Ectodermal cell (in vitro differentiated cells): ENCODE measurements around the gene CLCNKA.

Source experiments
- H3K27ac ChIP-seq: 2 replicates; pipeline ENCODE4 v1.7.0; 2013; ENCODE audit warnings: mild to moderate bottlenecking, low read depth, low read length; ENCODE audit not compliant: insufficient read depth, poor library complexity, severe bottlenecking
- H3K27me3 ChIP-seq: 2 replicates; pipeline ENCODE4 v1.7.0; 2013; ENCODE audit warnings: mild to moderate bottlenecking, low read length; ENCODE audit not compliant: insufficient read depth, control insufficient read depth, poor library complexity, severe bottlenecking
- H3K36me3 ChIP-seq: one replicate; pipeline ENCODE4 v1.7.0; 2013; ENCODE audit warnings: low read length; ENCODE audit not compliant: control insufficient read depth, insufficient read depth
- H3K4me1 ChIP-seq: one replicate; pipeline ENCODE4 v1.7.0; 2013; ENCODE audit warnings: low read length; ENCODE audit not compliant: control insufficient read depth, insufficient read depth
- H3K4me3 ChIP-seq: 2 replicates; pipeline ENCODE4 v1.7.0; 2013; ENCODE audit warnings: low read depth, low read length, control low read depth; ENCODE audit not compliant: insufficient read depth
- H3K9me3 ChIP-seq: 2 replicates; pipeline ENCODE4 v1.7.0; 2013; ENCODE audit warnings: mild to moderate bottlenecking, low read length, moderate library complexity; ENCODE audit not compliant: control insufficient read depth
- WGBS, 2 experiments: methylation state at CpG; one replicate each; pipeline ENCODE4 v1.1.7; 2013; ENCODE audit warnings: missing lambda C conversion rate in 2 of 2; 5-methylcytosine and 5-hydroxymethylcytosine counted together

The CLCNKA gene

DNA sequence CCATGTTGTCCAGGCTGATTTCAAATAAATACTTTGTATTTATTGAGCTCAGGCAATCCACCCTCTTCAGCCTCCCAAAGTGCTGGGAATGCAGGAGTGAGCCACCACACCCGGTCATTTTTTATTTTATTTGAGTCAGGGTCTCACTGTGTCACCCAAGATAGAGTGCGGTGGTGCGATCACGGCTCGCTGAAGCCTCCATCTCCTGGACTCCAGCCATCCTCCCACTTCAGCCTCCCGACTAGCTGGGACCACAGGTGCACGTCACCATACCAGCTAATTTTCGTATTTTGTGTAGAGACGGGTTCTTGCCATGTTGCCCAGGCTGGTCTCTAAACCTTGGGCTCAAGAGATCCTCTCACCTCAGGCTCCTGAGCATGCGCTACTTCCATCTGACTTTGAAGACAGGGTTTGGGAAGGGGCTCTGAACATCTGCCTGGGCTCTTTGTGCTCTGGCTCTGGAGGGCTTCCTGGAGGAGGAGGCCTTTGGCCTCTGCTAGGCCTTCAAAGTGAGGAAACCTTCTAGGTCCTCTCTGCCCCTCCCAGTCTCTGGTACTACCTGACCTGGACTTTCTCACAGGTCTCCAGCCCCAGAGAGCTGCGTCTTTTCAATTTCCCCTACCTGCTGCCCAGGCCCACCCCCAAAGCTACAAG, 9.8 kb upstream of the CLCNKA start:
- no peak overlapping the region for H3K4me3 ChIP-seq
- no peaks in the 10 kb centered on the region for H3K9me3 ChIP-seq
- peaks cover 47% of the 10 kb centered on the region for H3K27me3 ChIP-seq
- peaks cover 8% of the 10 kb centered on the region for H3K4me1 ChIP-seq
- no peak overlapping the region for H3K27ac ChIP-seq
- no peaks in the 10 kb centered on the region for H3K36me3 ChIP-seq
- 89 to 93% methylated on average over 11 of the region's 11 CpGs for WGBS, 2 experiments

DNA sequence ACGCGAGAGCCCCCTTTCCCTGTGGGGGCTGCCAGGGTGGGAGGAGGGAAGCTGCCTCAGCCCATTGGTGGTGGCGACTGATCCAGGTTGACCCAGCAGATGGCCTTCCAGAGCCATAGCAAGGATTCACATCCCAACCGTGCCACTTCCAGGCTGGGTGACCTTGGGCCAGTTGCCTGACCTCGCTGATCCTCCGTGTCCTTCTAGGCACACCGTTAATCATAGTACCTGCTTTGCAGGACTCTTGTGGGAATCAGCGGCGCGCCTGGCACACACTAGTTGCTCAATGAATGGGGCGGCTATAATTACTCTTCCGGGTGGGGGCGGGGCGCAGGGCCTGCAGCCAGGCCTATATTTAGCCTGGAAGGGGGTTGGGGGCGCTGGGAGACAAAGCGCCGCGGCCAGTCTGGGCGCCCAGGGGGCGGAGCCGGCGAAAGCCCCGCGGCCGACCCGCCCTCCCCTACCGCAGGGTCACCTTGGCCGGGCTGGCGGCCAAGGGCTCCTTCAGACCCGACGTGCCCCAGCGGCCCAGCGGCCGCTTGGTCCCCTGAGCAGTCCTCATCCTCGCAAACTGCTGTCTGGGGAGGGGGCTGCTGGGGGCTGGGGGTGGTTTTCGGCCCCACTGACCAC, 9.1 kb upstream of the CLCNKA start:
- 5 to 6% methylated on average over 36 of the region's 36 CpGs for WGBS, 2 experiments
- Histone ChIP-seq H3K36me3 (no peaks in the 10 kb centered on the region), H3K4me1 (peaks cover 12% of the 10 kb centered on the region), H3K27ac (no peak overlapping the region), H3K27me3 (peaks cover 42% of the 10 kb centered on the region), H3K9me3 (no peaks in the 10 kb centered on the region), H3K4me3 (peak overlapping the region; percentile 25)

DNA sequence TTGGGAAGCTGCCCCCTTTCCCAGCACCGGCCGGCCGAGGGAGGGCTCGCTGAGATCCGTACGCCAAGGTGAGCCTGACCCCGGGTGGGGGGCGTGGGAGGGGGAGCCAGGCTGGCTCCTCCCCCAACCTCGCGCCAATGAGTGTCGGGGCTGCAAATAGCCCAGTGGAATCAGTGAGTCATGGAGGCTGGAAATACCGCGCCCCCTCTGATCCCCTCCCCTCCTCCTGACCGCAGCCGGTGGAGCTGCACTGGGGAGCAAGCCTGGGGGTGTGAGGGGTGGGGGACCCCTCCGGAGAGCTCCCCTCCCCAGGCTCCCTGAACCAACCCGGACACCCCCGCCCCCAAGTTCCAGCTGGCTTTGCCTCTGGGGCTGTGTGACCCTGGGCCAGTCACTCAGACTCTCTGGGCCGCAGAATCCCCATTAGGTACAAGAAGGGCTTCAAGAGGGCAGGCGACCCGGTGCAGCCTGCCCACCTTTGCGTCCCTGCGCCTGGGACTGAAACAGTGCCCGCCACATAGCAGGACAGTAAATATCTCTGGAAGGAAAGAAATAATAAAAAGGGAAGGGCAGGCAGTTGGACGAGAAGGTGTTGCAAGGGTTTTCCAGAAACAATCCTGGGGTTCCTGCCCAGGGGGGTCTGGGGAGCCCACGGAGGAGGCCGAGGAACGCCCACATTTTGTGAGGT, 8.5 kb upstream of the CLCNKA start:
- H3K4me3 ChIP-seq, result peak overlapping the region; percentile 25
- H3K27ac ChIP-seq, result no peak overlapping the region
- no peaks in the 10 kb centered on the region for H3K9me3 ChIP-seq
- H3K27me3 ChIP-seq, result peaks cover 39% of the 10 kb centered on the region
- 27 to 28% methylated on average over 26 to 28 of the region's 28 CpGs for WGBS, 2 experiments
- H3K4me1 ChIP-seq, result peaks cover 19% of the 10 kb centered on the region
- no peaks in the 10 kb centered on the region for H3K36me3 ChIP-seq

DNA sequence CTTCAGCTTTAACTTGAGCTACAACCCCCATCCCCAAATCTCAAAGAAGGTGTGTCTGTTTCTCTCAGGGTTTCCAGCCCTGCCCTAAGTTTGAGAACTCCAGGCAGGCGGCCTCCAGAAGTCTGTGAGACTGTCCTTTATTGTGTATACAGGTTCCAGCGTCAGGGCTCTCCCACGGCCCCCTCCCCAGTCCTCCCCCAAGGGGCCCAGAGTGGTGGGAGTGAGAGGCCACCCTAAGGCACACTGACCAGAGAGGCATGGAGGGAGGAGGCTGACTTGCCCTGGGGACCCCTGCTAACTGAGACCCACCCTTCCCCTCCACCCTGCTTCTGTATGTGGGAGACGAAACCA, 8.0 kb upstream of the CLCNKA start:
- H3K4me1 ChIP-seq, result peaks cover 24% of the 10 kb centered on the region
- no peaks in the 10 kb centered on the region for H3K36me3 ChIP-seq
- peaks cover 39% of the 10 kb centered on the region for H3K27me3 ChIP-seq
- H3K27ac ChIP-seq, result no peak overlapping the region
- WGBS, 2 experiments, result 62 to 76% methylated on average over 3 to 4 of the region's 4 CpGs
- H3K4me3 ChIP-seq, result no peak overlapping the region
- no peaks in the 10 kb centered on the region for H3K9me3 ChIP-seq

DNA sequence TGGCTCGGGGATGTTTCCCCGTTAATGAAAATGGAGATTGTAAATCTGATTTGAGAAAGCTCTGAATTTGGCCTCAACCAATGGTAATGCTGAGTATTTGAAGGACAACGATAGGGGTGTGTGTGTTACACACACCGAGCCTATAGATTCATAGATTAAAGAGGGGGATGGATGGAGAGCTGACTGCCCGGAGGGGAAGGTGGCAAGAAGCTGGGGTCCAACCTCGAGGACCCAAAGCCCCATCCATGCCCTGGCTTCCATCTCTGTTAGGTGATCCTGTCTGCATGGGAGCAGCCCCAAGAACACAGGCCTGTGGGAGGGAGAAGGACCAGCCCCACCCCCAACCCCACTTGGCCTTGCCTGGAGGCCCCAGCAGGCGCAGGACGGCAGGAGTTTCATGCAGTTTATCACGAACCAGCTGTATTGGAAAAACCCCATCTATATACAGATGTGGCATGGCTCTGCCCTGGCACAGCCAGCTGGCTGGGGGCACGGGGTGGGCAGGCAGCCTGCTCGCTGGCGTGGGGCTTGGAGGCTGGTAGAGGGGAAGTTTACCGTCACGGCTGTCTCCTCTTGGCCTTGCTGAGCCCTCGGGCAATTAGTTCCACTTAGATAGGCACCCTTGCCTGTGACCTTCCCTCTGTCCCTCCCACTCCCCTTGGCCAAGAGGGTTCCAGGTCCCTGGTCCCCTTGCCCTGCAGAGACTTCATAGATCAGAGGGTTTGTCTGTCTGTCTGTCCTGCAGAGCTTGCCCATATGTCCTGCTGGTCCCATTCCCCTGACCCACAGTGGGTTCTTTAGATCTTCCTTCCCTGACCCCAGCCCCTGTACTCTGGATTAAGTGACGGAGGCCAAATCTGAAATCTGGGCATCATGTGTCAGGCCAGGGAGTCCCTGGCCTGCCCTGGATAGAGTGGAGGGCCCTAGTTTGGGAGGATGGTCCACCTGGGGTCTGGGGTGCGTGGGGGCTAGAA, 7.0 kb upstream of the CLCNKA start:
- H3K4me3 ChIP-seq, result no peak overlapping the region
- peaks cover 27% of the 10 kb centered on the region for H3K4me1 ChIP-seq
- no peak overlapping the region for H3K27ac ChIP-seq
- H3K27me3 ChIP-seq, result peaks cover 39% of the 10 kb centered on the region
- no peaks in the 10 kb centered on the region for H3K36me3 ChIP-seq
- WGBS, 2 experiments, result 86 to 88% methylated on average over 17 of the region's 17 CpGs
- H3K9me3 ChIP-seq, result no peaks in the 10 kb centered on the region

DNA sequence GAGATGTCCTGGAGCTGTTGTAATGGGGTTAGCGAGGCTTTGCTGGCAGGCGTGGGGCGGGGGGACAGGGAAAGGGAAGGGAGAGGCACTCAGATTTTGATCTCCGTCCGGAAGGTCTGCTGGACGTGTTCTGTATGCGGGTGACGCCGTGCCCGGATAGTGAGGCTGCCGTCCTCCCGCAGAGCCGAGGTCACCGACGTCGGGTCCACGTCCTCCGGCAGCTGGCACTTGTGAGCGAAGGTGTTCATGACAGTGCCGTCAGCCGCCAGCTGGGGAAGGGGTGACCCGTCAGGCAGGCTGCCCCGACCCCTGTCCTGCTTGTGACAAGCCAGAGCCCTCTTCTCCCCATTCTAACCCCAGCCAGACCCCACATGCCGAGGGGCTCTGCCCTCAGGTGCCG, 6.3 kb upstream of the CLCNKA start:
- H3K27me3 ChIP-seq, result peaks cover 39% of the 10 kb centered on the region
- no peaks in the 10 kb centered on the region for H3K9me3 ChIP-seq
- WGBS, 2 experiments, result 94% methylated on average over 25 of the region's 25 CpGs
- H3K4me1 ChIP-seq, result peaks cover 27% of the 10 kb centered on the region
- H3K4me3 ChIP-seq, result no peak overlapping the region
- no peak overlapping the region for H3K27ac ChIP-seq
- H3K36me3 ChIP-seq, result no peaks in the 10 kb centered on the region

DNA sequence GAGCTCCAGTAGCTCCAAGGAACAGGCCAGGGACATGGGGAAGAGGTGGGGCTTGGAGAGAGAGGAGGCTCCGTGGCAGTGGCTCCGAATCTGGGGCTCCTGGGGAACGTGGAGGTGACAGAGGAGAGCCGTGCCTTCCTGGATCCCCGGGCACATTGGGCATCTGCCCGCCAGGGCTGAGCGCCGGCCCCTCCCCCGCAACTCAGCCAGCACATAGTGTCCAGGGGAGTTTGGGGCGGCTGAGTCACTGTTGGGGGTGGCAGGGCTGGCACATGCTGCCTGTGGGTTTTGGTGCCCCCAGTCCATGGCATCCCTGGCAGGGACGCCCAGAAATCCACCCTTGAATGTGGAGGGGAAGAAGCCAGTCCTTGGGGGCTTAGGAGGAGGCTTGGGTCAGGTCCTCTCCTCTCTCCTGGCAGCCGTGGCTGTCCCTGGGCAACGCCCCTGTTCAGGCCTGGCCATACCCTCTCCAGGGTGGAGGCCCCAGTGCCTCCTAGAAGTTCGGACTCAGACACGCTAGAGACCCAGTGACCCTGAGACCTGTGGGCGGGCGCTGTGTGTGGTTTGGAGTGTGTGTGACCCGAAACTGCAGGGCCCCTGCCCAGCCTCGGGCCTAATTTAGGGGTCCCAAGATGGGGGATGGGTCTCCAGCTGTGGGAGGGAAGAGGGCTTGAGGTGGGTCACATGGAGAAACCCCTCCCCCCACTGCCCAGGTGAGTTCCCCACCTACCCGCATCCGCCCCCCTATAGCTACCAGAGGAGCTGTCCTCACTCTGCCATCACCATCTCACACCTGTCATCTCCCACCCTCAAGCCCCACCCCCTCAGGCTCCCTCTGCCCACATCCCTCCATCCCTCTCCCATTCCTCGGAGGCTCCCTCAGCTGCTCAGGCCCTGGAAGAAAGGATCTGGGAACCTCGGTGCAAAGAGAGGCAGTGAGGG, 5.6 kb upstream of the CLCNKA start:
- Histone ChIP-seq H3K27ac (no peak overlapping the region), H3K36me3 (no peaks in the 10 kb centered on the region), H3K4me1 (peaks cover 27% of the 10 kb centered on the region), H3K9me3 (no peaks in the 10 kb centered on the region), H3K4me3 (no peak overlapping the region), H3K27me3 (peaks cover 34% of the 10 kb centered on the region)
- 88 to 89% methylated on average over 23 of the region's 23 CpGs for WGBS, 2 experiments

DNA sequence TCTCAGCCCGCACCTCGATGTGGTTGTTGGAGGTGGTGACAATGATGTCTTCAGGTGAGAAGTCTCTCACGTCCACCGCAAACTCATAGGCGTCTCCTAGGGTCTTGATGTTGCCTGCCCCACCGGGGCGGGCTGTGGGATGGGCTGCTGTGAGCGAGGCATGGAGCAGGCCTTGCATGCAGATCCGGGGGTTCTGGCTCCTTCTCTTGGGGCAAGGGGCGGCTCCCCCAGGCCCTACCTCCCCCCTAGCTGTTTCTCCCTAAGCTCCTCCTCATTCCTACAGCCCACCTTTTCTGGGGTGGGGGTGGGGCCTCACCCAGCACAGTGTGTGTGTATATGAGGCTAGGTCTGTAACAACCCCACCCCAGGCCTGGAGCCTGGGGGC, 4.8 kb upstream of the CLCNKA start:
- Histone ChIP-seq H3K27ac (no peak overlapping the region), H3K4me3 (no peak overlapping the region), H3K9me3 (no peaks in the 10 kb centered on the region), H3K36me3 (no peaks in the 10 kb centered on the region), H3K27me3 (peaks cover 26% of the 10 kb centered on the region), H3K4me1 (peaks cover 27% of the 10 kb centered on the region)
- WGBS, 2 experiments, result 87 to 90% methylated on average over 9 to 10 of the region's 10 CpGs
